DOHH2 (cell line): ENCODE measurements around the gene TNFAIP3.

ENCODE experiments used
- EZH2phosphoT487 ChIP-seq: fragments of 200-600 bp; sonication (generic); IDR thresholded peaks from 2 replicates; pipeline ENCODE4 v1.6.1; 2017; ENCODE audit warnings: borderline replicate concordance, mild to moderate bottlenecking, antibody characterized with exemption, low read length, moderate library complexity, mixed read lengths
- TF ChIP-seq, protein P1 (sequence below): fragments of 200-600 bp; sonication (generic); IDR thresholded peaks from one replicate; pipeline ENCODE4 v1.5.1; 2014; ENCODE audit warnings: antibody characterized with exemption, mild to moderate bottlenecking, low read depth, low read length; ENCODE audit not compliant: poor library complexity, severe bottlenecking

DNA sequence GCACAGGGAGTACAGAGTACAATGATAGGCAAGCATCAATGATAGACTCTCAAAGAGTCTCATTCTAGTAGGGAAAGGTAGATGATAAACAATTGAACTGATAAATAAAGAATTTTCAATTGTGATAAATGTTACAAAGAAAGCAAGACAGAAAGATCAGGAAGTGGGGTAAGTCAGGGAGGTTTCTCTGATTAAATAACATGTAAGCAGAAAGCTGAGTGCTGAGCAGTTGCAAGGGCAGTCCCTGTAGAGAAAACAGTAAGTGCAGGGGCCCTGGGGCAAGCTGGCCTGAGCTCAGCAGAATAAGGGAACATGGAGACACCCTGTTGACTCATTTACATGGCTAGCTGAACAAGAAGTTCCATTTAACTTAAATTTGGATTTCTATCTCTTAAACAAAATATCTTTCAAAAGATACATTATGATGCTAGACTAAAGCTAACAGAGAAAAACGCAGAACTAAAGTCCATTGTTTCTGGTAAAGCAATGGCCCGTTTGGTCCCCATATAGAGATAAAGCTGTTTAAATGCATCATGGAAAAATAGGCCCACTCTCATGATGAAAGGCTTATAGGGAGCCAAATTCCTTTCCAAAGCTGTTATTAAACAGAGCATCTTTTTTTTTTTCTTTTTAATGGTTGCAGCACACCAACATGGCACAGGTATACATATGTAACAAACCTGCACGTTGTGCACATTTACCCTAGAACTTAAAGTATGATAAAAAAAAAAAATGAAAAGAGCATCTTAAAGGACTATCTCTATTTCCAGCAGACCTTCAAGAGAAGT is 5.3 kb upstream of the TNFAIP3 start:
- TF ChIP-seq, protein P1, sequence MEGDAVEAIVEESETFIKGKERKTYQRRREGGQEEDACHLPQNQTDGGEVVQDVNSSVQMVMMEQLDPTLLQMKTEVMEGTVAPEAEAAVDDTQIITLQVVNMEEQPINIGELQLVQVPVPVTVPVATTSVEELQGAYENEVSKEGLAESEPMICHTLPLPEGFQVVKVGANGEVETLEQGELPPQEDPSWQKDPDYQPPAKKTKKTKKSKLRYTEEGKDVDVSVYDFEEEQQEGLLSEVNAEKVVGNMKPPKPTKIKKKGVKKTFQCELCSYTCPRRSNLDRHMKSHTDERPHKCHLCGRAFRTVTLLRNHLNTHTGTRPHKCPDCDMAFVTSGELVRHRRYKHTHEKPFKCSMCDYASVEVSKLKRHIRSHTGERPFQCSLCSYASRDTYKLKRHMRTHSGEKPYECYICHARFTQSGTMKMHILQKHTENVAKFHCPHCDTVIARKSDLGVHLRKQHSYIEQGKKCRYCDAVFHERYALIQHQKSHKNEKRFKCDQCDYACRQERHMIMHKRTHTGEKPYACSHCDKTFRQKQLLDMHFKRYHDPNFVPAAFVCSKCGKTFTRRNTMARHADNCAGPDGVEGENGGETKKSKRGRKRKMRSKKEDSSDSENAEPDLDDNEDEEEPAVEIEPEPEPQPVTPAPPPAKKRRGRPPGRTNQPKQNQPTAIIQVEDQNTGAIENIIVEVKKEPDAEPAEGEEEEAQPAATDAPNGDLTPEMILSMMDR, result no peak
- no peak for TF ChIP-seq EZH2phosphoT487
